CD4-positive, alpha-beta T cell treated with Interleukin-12 subunit alpha and Interleukin-12 subunit beta, for 1 hour (primary cell): Measurements from ENCODE around the gene FXYD7.

Source experiments
- DNase-seq: peaks from one replicate; pipeline ENCODE4 v3.0.0-alpha.2; 2020

FXYD7 gene

DNA sequence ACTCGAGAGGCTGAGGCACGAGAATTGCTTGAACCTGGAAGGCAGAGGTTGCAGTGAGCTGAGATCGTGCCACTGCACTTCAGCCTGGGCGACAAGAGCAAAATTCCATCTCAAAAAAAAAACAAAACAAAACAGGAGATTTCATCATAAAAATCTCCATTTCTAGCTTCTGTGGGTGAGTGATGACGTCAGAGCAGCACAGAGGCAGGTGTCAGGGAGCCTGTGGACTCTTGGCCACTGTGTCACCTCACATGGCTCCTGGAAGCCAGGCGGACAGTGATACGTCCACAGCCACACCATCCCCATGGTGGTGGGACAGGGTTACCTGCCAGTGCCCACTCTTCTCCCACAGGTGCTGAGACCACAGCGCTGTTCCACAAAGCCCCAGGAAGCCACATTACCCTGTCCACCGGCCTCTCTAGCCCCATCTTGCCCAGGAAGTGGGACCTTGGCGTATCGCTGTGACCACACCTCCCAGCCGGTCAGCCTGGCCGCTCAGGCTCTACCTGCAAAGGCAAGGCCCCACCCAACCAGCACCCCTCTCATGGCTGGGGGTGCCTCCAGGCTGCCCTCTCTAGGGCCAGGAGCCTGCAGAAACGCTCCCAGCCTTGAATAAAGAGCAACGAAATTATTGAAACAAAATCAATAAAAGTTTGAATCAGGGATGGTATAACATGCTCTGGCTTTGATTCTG lies 29.9 kb upstream of the FXYD7 start:
- no peak for DNase-seq

GRCh38 chr19:35114353-35115176 lies 28.5 kb upstream of the FXYD7 start:
- peak; percentile 73 for DNase-seq

GRCh38 chr19:35115177-35115951 lies 27.7 kb upstream of the FXYD7 start, which contains the start of gene FXYD3:
Gene FXYD3, plus strand, starts transcription at chr19:35115823. Its CDS starts 3,554 bp downstream, at chr19:35119377.
- DNase-seq, result no peak

GRCh38 chr19:35116072-35116801 lies 26.8 kb upstream of the FXYD7 start:
- no peak for DNase-seq

DNA sequence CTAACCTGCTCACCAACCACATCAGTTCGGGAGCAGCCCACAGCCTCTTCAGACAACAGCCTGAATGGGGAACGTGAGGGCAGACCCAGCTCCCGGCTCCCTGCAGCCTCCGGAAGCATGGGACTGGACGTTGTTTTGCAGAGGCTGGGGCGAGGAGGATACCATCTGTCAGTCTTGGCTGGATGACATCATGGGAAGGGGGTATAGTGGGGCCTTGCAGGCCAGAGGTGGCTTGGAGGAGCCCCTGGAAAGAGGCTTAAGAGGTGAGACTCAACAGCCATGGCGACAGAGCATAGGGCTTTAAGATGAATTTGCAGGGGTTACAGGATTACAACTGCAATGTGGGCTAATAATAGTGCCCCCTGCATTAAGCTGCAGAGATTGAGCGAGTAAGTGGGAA lies 25.9 kb upstream of the FXYD7 start:
- no peak for DNase-seq

DNA sequence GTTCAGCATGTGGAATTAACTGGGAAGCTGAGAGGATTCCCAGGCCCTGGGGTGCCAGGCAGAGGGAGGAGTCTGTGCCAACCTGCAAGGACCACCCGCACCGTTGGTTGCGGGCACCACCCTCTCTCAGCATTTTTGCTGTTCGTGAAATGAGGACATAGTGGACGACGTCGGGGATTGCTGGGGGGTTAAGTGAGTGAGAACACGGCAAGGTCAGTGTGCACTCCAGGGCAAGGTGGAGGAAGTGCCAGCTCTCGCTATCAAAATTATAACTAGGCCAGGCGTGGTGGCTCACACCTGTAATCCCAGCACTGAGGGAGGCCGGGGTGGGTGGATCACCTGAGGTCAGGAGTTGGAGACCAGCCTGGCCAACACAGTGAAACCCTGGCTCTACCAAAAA lies 25.3 kb upstream of the FXYD7 start:
- DNase-seq, result no peak

- DNase-seq, result no peak
These were observed 24.6 kb upstream of the FXYD7 start for GRCh38 chr19:35118268-35119020.

GRCh38 chr19:35119091-35119490 lies 24.0 kb upstream of the FXYD7 start:
- DNase-seq, result no peak

DNA sequence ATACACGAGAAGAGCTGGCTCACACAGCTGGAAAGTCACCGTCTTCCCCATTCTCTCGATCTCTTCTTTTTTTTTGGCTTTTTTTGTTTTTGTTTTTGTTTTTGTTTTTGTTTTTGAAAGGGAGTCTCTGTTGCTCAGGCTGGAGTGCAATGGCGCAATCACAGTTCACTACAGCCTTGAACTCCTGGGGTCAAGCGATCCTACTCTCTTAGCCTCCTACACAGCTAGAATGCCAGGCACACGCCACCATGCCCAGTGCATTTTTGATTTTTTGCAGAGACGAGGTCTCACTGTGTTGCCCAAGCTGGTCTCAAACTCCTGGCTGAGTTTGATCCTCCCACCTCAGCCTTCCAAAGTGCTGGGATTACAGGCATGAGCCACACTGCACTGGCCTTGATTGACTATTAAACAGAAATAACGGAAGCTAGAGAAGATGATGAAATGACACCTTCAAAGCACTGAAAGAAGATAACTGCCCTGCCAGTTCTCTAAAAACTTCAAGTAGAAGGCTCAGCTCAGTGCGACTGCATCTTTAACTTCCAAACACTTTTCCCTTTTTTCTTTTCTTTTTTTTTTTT lies 23.4 kb upstream of the FXYD7 start:
- DNase-seq, result no peak

DNA sequence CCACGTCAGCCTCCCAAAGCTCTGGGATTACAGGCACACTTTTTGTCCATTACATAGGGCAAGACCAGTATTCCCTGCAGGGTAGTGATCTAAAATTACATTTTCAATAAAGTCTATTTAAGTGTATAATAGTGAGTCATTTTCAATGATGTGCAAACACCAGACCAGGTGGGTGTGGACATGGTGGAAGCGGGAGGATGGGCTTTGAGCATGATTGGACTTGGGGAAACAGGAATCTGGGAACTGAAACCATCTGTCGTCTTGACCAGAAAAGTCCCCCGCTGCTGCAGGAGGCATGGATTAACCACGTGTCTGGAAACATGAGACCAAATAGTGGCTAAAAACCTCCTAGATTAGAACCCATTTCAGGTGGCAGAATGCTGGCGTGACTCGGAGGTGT lies 22.6 kb upstream of the FXYD7 start:
- DNase-seq, result peak; percentile 20

DNA sequence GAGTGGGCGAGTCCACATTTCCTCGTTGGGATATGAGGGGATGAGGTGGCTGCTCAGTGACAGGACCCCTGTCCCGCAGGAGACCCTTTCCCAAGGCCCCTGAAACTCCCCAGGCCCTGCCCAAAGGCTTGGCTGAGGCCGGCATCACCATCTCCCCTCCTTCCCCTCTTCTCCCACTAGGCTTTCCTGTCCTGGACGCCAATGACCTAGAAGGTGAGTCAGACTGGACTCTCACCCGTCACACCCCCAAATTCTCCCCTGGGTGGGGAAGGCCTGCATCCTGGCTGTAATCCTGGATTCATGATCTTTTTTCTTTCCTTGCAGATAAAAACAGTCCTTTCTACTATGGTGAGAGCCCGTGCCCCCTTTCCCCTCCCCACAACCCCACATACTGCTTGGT lies 22.2 kb upstream of the FXYD7 start:
- no peak for DNase-seq

DNA sequence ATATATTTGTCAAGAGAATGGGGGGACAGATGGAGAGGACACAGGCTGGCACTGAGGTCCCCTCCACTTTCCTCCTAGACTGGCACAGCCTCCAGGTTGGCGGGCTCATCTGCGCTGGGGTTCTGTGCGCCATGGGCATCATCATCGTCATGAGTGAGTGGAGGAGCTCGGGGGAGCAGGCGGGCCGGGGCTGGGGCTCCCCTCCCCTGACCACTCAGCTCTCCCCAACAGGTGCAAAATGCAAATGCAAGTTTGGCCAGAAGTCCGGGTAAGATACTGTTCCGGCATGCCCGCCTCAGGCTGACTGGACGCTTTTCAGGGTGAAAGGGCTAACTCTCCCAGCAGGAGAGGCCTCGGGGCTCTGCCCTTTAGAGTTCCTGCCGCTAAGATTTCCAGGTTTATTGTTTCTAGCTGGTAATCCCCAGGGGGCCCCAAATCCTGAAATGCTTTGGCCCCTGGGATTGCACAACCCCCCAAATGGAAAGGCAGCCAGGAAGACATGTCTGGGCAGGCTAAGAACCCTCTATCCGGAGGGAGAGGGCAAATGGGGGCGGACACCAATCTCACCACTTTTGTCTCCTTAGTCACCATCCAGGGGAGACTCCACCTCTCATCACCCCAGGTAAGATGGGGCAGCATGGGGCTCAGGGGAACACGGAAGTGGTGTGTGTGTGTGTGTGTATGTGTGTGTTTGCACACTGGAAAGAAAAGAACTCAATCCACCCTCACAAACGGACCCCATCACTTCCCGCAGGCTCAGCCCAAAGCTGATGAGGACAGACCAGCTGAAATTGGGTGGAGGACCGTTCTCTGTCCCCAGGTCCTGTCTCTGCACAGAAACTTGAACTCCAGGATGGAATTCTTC lies 20.1 kb upstream of the FXYD7 start:
- no peak for DNase-seq

GRCh38 chr19:35123573-35123972 lies 19.5 kb upstream of the FXYD7 start:
- no peak for DNase-seq

GRCh38 chr19:35124098-35125060 lies 18.7 kb upstream of the FXYD7 start:
- DNase-seq, result peak; percentile 89

DNA sequence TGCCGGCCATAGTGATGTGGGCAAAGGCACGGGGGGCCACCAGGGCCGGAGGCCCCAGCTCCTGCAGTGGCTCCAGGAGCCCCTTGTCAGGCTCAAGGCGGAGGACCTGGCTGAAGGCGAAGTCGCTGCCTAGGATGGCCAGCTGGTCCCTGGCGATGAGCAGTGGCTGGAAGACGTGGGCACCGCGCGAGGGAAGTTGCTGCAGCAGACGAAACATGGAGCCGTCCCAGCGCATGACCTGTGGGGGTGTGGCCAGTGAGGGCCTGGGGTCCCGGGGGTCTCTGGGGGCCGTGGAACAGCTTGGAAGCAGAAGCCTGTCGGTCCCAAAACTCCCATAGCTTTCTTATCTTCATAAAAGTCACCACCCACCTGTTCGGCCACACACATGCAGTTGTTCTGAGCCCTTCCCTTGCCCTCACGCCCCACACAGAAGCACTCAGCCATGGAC lies 17.8 kb upstream of the FXYD7 start:
- no peak for DNase-seq

GRCh38 chr19:35125749-35126623 lies 17.1 kb upstream of the FXYD7 start:
- no peak for DNase-seq

GRCh38 chr19:35126624-35126959 lies 16.5 kb upstream of the FXYD7 start:
- DNase-seq, result no peak

GRCh38 chr19:35127871-35128270 lies 15.2 kb upstream of the FXYD7 start:
- DNase-seq, result no peak
